Measurements from ENCODE around the gene PDGFA.

The PDGFA gene

GRCh38 chr7:500521-501420, 18.9 kb downstream of the PDGFA start:
- no peak for DNase-seq

GRCh38 chr7:499853-500485, 19.7 kb downstream of the PDGFA start:
- no peak for DNase-seq

GRCh38 chr7:498678-499641, 20.7 kb downstream of the PDGFA start:
- DNase-seq, result no peak

DNA sequence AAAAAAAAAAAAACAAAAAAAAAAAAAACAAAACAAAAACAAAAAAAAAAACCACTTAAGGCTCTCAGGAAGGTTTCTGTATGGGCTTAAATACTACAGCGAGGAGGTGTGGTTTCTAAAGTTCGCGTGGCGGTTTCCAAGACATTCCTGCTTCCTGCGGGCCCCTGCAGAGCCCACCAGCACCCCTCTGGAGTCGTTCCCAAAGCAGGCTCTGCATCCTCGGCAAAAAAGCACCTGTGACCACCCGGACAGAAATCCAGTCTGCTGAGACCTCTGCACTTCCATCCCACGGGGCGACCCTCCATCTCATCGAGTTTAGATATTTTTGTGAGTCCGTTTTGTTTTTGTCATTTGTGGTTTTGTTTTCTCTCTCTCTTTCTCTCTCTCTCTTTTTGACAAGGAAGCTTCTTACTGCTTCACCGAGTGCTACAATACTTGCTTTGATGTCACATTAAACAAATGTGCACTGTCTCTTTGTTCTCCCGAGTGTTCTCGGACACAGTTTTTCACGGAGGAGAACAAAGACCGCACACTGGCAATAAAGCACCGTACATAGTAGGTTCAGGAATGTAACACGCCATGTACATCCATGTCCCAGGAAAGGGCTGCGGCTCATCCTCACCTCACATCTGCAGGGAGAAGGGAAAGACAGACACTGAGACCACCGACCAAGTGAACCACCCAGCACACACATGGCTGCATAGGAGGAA, 21.5 kb downstream of the PDGFA start:
- DNase-seq, result no peak

DNA sequence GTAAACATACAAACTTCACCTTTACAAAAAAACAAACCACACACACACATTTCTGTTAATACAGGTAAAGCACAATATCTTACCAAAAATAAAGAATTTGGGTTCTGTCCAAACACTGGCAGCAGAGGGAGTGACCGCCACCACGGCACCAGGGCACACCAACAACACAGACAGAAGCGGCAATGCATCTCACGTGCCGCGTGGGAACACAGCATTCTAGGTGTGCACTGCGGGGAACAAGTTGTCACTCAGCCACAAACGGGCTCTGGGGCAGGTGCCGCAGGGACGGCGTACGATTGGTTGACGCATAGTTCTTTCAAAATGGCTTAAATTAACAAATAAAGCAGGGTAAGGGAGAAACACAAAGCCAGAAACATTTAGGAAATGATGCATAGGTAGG, 22.3 kb downstream of the PDGFA start:
- DNase-seq, result no peak

GRCh38 chr7:496528-497295, 22.9 kb downstream of the PDGFA start:
- DNase-seq, result no peak

GRCh38 chr7:495761-496321, 23.8 kb downstream of the PDGFA start:
- DNase-seq, result no peak

DNA sequence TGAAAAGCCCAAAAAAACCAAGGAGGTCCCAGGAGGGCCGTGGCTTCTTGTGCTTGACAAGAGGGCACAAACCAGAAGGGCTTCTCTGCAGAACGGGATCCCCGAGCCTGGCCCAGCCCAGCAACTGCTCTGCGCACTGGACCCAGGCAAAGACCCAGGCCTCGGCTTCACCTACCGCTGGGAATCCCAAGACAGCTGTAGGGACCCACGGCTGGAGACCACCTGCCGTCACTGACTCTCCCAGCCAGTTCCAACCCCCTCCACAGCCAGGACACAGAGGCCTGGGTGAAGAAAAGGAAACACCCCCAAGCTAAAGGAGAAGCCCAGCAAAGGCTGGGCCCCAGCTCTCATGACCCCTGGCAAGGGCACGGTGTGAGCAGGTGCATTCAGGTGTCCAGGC, 24.3 kb downstream of the PDGFA start:
- no peak for DNase-seq

DNA sequence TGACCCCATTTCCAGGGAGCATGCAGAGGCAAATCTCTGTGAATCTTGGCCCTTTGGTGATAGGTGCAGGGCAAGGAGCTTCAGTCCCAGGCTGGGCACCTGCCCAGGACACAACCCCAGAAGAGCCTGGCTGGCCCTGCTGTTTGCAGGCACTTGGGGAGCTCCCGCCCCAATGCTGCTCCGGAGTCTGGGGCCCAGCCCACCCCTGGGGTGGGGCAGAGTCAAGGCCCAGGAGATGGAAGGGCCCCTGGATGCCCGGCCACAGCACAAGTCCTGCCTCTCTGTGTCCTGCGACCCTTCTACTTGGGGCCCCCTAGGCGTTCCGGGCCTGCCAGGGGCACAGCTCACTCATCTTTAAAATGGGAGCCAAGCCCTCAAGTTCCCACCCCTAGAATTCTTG, 24.7 kb downstream of the PDGFA start:
- no peak for DNase-seq

GRCh38 chr7:494259-494687, 25.4 kb downstream of the PDGFA start:
- no peak for DNase-seq

DNA sequence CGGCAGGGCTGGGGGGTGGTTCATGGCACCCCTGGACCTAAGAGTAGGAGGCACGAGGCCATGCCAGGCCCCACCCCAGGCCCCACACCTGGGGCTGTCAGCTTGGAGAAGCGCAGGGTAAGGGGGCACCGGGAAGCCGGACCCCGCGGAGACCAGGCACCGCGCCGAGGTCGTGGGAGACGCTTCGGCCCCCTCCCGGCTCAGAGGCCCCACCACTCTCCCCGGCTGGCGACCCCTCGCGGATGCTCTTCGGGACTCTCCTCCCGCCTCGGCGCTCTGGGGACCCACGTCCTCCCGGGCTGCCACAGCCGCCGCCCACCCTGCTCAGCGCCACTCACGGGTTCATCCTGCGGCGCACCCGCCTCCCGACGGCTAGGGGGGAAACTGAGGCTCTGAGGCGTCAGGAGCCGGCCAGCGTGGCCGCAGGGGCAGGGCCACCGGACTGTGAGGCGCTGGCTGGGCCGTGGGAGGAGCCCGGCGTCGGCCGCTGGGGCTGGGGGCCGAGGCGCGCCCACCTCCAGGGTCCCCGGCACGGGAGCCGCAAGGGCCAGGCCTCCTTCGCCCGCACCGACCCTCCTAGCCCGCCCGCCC, 25.9 kb downstream of the PDGFA start:
- DNase-seq, result no peak

- DNase-seq, result no peak
Measured at GRCh38 chr7:492714-493065, 27.0 kb downstream of the PDGFA start.

DNA sequence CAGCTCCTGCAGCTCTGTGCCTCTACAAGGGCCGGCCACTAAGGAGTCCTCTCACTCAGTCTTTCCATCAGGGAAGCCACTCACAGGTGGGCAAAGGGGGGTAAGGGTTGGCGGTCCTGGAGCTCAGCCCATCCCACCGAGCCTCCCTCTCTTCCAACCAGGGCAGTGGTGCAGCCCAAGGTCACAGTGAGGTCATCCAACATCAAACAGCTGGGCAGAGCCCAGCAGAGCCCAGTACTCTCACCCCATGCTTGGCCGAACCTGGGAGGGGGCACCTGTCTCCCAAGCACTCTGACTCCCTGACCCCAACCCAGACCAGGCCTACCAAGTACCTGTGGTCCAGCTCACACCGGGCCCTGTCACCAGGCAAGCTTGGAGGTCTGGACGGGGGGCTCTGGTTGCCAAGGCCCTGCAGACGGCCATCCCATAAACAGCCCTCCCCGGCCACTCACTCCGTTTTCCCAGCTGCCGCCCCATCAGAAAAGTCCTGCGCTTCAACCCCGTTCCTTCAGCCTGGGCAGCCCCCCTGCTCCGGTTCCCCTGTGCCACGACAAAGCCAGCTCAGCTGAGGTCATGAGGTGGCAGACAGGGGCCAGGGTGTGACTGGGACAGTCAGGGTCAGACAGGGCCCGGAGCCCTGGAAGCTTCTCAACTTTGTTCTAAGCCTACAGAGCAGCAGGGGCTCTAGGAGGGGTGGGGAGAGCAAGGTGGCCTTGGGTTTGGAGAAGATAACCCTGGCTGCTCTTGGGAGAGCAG, 27.5 kb downstream of the PDGFA start:
- no peak for DNase-seq

DNA sequence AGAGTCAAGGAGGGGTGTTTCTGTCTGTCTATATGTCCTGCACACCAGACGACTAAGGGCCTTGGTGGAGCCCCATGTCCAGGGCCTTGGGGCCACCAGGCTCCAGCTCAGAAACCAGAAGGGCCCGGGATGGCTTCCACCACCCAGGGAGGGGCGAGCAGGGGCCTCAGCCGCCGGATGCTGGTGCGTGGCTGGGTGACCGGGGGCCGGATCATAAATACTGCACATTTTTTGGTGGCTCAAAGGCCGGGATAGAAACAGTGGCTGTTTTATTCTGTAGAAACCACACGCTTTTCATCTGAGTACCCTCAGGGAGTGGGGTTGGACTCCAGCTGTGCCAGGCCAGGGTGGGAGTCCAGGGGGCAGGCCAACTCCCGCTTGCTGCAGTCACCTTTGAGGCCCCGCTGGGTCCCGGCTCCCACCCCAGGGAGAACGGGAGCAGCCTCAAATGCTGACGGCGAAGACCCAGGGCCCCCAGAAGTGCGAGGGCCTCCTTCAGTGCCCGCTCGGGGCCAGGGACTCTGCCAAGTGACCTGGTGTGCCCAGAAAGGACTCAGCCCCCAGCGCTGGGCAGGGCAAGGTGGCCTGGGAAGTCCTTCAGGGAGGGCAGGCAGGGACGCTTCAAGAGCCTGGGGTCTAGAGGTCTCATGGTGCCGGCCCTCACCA, 28.2 kb downstream of the PDGFA start:
- DNase-seq, result no peak

DNA sequence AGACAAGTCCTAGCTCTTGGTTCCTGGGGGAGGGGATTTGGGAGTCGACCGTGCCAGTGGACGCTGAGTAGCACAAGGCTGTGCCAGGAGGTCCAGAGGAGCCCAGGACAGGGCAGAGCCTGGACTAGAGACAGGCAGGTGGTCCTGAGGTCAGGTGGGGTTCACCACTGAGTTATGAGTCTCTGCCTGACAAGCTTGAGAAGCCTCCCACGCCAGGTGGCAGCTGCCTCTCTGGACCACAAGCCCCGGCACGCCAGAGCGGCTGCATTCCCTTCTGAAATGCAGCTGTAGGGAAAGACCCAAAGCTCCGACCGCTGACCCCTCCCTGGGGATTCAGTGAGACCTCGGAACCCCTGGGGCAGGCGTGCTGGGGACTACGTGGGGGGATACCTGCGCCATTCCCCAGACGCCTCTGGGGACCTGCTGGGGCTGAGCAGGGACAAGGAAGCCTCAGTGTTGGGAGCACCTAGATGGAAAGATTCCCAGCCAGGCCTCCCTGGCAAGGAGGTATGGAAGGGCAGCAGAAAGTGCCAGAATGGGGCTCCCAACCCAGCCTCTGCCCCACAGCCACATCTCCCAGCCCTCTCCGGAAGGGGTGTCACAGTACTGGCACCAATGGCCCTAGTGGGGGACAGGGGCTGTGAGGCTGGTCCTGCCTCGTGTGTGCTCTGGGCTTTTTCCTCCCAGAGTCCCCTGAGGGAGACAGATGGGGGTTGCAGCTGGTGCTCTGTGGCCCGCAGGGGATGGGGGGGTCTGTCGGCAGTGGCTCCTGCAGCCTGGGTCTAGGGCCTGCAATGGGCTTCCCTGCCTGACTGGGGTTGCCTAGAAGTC, 29.0 kb downstream of the PDGFA start:
- no peak for DNase-seq

DNA sequence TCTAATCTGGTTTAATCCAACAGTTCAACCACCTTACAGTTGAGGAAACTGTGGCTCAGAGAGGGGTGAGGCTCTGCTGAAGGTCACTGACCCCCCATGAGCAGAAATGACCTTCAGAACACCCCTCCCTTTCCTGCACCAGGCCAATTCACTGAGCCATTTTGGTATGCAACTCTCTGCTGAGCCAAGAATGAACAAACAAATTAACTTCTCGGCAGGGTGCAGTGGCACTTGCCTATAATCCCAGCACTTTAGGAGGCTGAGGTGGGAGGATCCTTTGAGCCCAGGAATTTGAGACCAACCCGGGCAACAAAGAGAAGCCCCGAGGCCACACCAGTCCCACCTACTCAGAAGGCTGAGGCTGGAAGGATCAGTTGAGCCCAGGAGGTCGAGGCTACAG, 29.8 kb downstream of the PDGFA start:
- no peak for DNase-seq

- no peak for DNase-seq
Measured at GRCh38 chr7:486216-486743, 33.4 kb downstream of the PDGFA start.

All from suppressor macrophage treated with lipopolysaccharide for 4 hours (primary cell).